Activated CD8-positive, alpha-beta memory T cell treated with anti-CD3 and anti-CD28 coated beads, Interleukin-2, amount 50 U/mL, for 24 hours (primary cell): ENCODE data around the gene SHE.
"Not testable (repeated sequence)": the region's sequence is repeated elsewhere in the genome, so short reads cannot be mapped to it uniquely, and the experiment has no call there.

Source experiments
- DNase-seq: peaks from one replicate; pipeline ENCODE4 v3.0.0-alpha.2; 2020; ENCODE audit errors: extremely low read depth

The SHE gene

GRCh38 chr1:154502066-154502743 is at the start of gene SHE, which contains the start of gene TDRD10:
TSS of gene SHE (minus strand) at chr1:154502412. CDS start at chr1:154502026, 386 bp downstream.
TSS of gene TDRD10 (plus strand) at chr1:154502219. CDS start at chr1:154506904, 4,685 bp downstream.
- DNase-seq: no peak

GRCh38 chr1:154551474-154551873 is 49.3 kb upstream of the SHE start:
- no peak for DNase-seq

DNA sequence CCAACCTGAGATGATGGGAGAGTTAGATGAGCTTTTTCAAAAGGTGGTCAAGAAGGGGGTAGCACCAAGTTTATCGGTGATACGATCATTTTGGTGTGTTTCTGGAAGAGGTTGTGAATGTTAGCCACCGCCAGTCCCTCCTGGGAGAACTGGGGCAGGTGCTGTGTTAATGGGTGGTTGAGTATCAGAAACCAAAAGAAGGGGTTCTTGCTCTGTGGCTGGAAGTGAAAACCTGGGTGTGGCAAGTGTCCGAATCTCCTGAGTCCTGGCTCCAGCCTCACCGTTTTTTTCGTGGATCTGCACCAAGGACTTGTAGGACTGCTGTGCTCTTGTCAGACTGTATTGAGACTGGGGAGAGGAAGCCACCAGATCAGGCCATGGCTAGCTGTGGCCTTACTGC is 48.4 kb upstream of the SHE start:
- DNase-seq: no peak

GRCh38 chr1:154550070-154550469 is 47.9 kb upstream of the SHE start:
- no peak for DNase-seq

- DNase-seq: no peak
Measured at GRCh38 chr1:154549202-154549770, 47.1 kb upstream of the SHE start.

DNA sequence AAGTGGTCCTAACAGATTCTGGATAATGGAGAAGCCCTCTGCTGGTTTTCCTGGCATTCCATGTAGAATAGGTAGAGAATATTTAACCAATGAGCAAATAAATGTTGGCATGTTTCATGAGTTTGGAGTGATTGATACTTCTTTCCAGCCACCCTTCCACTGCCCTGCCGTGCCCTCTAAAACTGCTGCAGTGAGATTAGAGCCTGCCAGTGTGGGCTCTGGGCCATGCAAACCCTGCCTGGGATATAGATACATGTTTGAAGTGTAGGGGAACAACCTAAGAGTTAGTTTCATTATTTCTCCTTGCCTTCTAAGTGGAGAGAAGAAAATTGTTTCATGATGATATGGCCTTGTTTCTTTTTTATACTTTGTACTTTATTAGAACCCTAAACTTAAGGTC is 45.8 kb upstream of the SHE start:
- DNase-seq: no peak

GRCh38 chr1:154547105-154547732 is 45.0 kb upstream of the SHE start:
- no peak for DNase-seq

GRCh38 chr1:154546264-154547063 is 44.3 kb upstream of the SHE start:
- no peak for DNase-seq

DNA sequence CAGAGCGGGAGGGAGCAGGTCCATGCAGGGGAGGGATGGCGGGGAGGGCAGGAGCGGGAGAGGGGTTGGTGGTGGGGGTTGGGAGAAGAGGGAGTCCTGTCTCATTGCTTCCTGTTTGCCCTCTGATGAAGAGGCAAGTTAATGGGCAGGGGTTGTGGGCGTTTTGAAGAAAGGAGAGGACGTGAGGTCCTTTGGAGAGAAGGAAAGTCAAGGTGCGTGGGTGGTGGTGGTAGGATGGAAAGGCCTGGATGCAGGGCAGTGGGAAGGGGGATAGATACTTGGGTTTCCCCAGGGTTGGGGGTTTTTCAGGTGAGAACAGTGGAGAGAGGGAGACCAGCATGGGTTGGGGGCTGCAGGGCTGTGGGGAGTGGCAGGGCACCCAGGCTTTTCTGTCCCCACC is 39.0 kb upstream of the SHE start:
- DNase-seq: no peak

GRCh38 chr1:154539486-154540483 is 37.6 kb upstream of the SHE start:
- no peak for DNase-seq

DNA sequence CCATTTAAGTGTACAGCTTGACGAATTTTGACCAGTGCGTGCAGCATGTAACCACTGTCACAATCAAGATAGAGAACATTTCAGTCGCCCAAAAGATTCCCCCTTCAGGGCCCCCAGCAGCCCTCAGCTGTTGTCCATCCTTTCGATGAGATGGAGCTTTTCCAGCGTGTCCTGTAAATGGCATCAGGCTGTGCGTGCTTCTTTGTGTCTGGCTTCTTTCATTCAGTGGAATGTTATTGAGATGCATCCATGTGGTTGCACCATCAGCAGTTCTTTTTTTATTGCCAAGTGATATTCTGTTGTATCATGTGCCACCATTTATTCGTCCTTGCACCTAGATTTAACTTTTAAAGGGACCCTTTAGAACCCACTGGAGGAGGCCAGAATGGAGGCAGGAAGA is 34.4 kb upstream of the SHE start:
- no peak for DNase-seq

DNA sequence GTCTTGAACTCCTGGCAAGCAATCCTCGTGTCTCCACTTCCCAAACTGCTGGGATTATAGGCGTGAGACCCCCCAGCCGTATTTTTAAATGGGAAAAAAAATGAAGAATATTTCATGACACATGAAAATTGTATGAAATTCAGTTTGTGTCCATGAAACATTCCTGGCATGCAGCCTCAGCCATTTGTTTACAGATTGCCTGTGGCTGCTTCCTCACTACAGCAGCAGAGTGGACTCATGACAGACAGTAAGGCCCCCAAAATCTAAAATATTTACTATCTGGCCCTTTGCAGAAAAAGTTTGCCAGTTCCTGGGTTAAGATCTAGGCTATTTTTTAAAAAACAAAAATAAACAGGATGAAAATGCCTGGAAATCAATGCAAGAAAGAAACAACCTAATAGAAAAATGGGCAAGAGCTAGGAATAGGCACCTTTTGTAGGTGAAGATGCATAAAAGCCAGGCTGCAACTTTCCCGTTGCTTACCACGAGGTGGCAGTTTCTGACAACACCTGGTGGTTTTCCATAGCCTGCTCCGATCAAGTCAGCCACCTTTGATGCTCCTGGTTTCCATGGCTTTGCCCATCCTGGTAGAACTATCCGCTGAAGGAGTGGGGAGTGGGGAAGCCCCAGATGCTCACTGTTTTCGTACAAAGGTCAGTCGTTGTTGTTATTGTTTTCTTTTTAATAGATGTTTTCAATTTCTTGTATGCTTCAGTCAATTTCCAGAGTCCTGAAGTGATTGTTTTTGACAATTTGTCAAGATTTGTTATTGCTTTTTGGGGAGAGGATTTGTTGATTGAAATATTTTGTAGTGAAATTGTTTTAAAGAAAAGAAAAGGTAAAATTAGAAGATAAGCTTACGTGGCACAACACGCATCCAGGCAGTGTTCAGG is 32.0 kb upstream of the SHE start:
- no peak for DNase-seq

DNA sequence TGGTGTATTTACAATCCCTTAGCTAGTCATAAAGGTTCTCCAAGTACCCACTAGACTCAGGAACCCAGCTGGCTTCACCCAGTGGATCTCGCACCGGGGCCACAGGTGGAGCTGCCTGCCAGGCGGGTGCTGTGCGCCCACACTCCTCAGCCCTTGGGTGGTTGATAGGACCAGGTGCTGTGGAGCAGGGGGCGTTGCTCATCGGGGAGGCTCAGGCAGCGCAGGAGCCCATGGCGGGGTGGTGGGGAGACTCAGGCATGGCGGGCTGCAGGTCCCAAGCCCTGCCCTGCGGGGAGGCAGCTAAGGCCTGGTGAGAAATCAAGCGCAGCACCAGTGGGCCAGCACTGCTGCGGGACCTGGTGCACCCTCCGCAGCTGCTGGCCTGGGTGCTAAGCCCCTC is 29.7 kb upstream of the SHE start:
- not testable (repeated sequence) for DNase-seq

- DNase-seq: no peak
Measured at GRCh38 chr1:154529308-154529707, 27.1 kb upstream of the SHE start.

DNA sequence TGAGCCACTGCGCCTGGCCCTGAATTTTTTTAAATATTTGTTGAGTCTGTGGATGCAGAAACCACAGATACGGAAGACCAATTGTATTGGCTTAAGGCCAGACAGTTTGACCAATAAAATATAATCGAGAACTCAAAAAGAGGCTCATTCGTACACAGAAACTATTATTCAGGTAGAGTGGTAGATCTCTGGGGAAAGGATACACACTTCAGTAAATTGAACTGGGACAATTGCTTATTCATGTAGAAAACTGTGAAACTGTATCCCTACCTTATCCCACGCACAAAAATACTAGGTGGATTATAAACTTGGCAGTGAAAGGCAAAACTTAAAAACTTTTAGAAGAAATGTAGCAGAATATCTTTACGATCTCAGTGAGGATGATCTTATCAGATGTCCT is 25.0 kb upstream of the SHE start:
- no peak for DNase-seq

GRCh38 chr1:154524881-154525280 is 22.7 kb upstream of the SHE start:
- DNase-seq: no peak

GRCh38 chr1:154521695-154522094 is 19.5 kb upstream of the SHE start:
- DNase-seq: no peak

DNA sequence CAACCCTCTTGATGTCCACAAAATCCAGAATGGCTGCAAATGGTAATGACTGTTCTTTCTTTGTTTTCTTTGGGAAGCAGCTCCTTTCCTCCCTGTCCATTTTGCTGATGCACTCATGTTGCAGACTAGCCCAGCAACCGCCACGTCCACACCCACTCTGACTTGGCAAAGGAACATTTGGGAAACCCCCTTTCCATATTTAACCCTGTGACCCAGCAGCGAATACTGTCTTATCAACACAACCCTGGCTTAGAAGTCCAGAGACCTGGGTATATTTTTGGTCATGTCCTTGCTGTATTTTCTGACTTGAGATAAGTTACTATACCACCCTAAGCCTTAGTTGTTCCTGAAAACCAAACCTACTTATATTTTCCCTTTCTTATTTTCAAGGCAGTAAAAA is 18.1 kb upstream of the SHE start:
- no peak for DNase-seq

DNA sequence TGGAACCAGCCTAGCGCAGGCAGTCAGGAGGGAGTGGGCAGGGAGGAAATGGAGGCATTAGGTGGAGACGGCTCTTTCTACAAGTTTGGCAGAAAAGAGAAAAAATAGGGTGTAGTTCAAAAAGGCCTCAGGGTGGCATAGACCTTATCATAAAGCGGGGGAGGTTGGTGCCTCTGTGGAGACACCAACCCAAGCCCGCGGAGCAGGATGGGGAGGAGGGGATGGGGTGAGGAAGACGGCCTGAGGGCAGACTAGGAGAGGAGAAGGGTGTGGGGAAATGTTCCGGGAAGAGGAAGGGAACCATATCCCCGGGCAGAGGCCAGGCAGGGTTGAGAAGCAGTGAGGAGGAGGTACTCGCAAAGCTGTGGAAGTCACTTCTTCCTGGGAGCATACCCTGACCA is 17.4 kb upstream of the SHE start:
- DNase-seq: no peak

DNA sequence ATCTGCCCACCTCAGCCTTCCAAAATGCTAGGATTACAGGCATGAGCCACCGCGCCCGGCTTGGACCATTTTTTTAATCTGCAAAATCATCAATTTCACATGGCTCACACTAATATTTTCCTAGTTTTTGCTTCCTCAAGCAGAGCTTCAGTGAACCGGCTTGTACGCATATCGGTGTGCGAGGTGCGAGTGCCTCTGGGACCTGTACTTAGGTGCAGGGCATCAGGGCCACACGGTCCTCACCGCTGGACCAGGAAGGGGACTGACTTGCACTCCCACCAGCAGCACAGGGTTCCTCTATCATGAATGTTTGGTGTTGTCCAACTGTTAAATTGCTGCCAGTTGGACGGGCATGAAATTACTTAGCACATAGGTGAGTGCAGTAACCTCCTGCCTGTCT is 15.4 kb upstream of the SHE start:
- DNase-seq: no peak
